GM12892 (cell line): Measurements from ENCODE around the gene SULT1A3.

Source experiments
- POLR2A ChIP-seq: IDR thresholded peaks from 2 replicates; pipeline ENCODE4 v1.6.1; 2011; ENCODE audit warnings: low read depth, low read length, control low read depth
- TAF1 ChIP-seq: IDR thresholded peaks from 2 replicates; pipeline ENCODE4 v1.6.1; 2011; ENCODE audit warnings: low read depth, mild to moderate bottlenecking, control low read depth, low read length, borderline replicate concordance

- no peak for TF ChIP-seq TAF1
- no peak for TF ChIP-seq POLR2A
Measured at GRCh38 chr16:30179195-30179594, 19.9 kb upstream of the SULT1A3 start.
